Stimulated activated CD4-positive, alpha-beta T cell treated with anti-CD3 and anti-CD28 coated beads, TNF-alpha, amount 100 ng/mL, for 4 hours (primary cell): ENCODE measurements around the gene IL10.
"Not testable (repeated sequence)": the region's sequence is repeated elsewhere in the genome, so short reads cannot be mapped to it uniquely, and the experiment has no call there.

Source experiments
- DNase-seq, 3 experiments: peaks; one replicate each; pipeline ENCODE4 v3.0.0-alpha.2; 2020; ENCODE audit warnings: low read depth in 3 of 3

IL10 gene

DNA sequence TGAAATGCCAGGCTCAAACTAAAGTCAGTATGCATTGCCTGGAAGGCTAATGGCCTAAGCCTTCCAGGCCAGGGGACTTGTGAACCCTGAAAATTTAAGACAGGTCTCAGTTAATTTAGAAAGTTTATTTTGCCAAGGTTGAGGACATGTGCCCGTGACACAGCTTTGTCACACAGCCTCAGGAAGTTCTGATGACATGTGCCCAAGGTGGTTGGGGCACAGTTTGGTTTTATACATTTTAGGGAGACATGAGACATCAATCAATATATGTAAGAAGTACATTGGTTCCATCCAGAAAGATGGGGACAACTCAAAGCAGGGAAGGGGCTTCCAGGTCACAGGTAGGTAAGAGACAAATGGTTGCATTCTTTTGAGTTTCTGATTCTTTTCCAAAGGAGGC is 6.5 kb downstream of the IL10 start:
- not testable (repeated sequence) for DNase-seq

GRCh38 chr1:206762741-206763364 is 9.4 kb downstream of the IL10 start:
- not testable (repeated sequence) for DNase-seq

GRCh38 chr1:206761159-206761768 is 11.0 kb downstream of the IL10 start:
- no peak for DNase-seq

GRCh38 chr1:206760590-206760989 is 11.7 kb downstream of the IL10 start:
- no peak for DNase-seq

- DNase-seq = no peak
Measured at GRCh38 chr1:206757524-206758266, 14.6 kb downstream of the IL10 start.

DNA sequence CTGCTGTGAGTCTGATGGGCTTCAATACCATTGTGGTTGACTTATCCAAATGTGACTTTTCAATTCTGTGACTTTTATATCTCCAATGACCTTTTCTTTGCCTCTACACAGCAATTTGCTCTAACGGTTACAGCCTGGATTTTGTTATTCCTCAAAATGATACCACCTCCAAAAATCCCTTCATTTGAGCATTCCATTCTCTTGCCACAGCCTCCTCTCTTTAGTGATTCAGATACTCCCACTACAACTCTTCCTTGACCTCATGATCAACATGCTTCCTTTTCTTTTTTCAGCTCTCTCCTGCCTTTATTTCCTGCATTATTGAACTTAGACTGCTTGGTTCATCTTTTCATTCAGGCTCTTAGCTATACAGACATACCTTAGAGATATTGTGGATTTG is 18.3 kb downstream of the IL10 start:
- no peak for DNase-seq

GRCh38 chr1:206753141-206753540 is 19.2 kb downstream of the IL10 start:
- no peak for DNase-seq

DNA sequence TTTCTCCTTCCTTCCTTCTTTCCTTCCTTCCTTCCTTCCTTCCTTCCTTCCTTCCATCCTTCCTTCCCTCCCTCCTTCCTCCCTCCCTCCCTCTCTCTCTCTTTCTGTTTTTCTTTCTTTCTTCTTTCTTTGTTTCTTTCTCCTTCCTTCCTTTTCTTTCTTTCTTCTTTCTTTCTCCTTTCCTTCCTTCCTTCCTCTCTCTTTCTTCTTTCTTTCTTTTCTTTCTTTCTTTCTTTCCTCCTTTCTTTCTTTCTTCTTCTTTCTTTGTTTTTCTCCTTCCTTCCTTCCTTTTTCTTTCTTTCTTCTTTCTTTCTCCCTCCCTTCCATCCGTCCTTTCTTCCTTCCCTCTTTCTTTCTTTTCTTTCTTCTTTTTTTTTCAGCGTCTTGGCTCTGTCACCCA is 19.8 kb downstream of the IL10 start:
- no peak for DNase-seq

GRCh38 chr1:206751891-206752290 is 20.4 kb downstream of the IL10 start:
- DNase-seq = no peak

DNA sequence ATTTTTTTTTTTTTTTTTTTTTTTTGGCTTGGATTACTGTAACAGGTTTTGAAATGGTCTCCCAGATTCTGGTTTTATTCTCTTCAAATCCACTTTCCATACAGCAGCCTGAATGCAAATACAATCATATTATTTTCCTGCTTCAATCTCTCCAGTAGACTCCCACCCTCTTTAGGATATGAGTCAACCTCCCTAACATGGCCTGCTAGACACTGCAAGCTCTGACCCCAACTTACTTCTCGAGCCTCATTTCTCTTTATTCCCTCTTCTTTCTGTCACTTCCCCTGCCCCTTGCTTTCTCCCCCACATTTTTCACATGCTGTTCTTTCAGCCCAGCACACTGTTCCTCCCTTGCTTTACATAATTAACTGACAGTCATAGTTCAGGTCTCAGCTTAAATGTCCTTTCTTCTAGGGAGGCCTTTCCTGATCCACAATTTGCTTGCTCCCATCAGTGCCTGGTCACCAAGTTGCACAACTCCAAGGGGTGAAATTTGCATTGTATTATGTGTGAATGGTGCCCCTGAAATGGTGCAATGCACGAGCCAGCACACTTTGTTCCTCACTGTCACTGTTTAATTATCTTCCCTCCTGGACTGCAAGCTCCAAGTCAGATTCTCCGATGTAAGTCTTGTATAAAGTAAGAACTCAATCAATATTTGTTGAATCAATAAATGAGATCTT is 23.8 kb downstream of the IL10 start:
- no peak for DNase-seq

DNA sequence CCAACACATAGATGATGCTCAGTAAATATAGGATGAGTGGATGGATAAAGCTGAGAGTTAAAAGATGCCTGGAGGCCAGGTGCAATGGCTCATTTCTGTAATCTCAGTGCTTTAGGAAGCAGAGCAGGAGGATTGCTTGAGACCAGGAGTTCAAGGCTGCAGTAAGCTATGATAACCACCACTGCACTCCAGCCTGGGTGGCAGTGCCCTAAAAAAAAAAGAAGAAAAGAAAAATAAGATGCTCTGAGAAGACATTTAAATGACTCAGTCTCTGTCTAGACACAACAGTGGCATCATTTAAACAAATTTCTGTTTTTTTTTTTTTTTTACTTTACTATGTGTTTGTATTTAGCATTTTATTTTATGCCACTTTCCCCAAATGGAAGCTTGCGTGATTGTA is 27.0 kb downstream of the IL10 start:
- DNase-seq = no peak

- DNase-seq = no peak
Measured at GRCh38 chr1:206744683-206745082, 27.6 kb downstream of the IL10 start.

- DNase-seq = no peak
Measured at GRCh38 chr1:206742719-206743383, 29.4 kb downstream of the IL10 start.

GRCh38 chr1:206741142-206741701 is 31.1 kb downstream of the IL10 start:
- DNase-seq = no peak

DNA sequence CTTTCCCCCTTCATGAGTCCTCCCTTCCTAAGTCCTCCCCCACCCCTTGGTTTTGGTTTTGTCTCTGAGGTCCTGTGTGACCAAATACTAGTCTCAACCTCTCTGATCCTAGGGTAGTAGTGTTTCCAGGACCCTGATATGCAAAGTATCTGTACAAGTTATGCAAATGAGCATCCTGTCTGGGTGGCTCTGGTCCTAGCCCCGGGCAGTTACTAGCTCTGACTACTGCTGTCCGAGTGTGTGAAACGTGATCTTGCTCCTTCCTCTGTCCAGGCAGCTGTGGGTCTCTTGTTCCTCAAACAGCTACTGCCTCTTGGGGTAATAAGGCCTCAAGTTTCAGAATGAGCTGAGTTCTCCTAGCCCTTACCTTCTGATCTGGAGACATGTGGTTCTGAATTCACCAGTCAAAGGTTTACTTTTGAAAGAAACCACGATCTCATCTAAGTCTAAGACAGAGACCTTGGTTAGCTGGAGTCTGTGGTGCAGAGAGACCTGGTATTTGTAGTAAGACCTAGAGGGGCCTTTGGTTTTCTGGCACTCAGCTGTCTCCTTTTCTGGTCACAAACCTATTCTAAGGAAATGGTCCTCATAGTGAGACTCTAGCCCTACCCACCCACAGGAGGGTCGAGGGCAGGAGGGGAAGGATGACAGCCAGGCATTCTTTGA is 32.8 kb downstream of the IL10 start:
- DNase-seq = no peak

- no peak for DNase-seq
Measured at GRCh38 chr1:206738370-206739366, 33.6 kb downstream of the IL10 start.

GRCh38 chr1:206737729-206738201 is 34.5 kb downstream of the IL10 start:
- no peak for DNase-seq

DNA sequence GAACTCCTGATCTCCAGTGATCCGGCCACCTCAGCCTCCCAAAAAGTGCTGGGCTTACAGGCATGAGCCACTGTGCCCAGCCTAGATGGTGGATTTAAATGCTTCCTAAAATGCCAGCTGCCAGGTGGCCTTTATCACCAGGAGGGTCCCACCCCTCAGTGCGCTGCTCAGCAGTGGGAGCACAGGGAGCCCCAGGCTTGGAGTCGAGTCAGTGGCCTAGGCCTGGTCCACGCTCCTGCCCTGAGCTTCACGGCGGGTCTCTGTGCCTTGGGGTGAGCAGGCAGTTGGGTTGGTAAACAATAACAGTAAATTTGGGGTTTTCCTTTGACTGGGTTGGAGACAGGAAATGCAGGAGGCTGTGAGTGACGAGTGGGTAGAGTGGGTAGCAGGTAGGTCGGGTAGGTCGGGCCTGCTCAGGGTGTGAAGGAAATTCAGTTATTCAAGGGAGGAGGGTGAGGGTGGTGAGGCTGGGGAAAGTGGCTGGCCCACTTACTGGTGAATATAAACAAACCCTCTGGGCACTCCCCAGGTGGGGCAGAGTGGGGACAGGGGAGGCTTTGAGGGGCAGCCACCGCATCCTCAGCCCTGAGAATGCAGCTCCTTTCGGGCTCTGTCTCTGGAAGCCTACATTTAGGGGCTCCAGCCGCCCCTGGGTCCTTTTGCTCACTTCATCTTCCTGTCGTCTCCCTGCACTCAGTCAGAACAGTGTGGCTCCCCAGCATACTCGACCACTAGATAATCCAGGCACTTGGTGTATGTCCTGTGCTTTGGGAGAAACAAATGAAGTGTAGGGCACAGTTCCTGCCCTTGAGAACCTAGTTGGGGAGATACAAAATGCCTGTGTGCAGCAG is 35.2 kb downstream of the IL10 start:
- peak in 2 of 3 experiments; percentile 26 to 59 for DNase-seq

DNA sequence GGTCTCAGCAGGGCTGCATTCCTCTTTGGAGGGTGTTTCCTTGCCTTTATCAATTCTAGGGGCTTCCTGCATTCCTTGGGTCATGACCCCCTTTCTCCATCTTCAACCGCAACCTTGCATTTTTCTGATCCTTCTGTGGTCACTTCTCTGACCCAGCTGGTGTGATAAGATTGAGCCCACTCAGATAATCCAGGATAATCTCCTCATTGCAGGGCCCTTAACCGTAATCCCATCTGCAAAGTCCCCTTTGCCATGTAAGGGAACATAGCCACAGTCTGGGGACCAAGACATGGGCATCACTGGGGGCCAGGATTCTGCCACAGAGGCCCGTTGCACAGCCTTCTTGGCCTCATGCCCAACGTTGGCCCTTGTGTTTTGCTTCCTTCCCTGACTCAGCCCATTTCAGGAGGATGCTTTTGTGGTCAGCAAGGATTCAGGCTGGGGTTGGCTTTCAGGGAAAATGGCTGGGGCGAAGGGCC is 36.7 kb downstream of the IL10 start:
- DNase-seq = no peak
